ENCODE measurements around the gene PODN. TPM values are rescaled to one million over a fixed set of nuclear protein-coding genes. Genes with fewer than 3 reads are reported as not detected.

The PODN gene
- total RNA-seq, 3 donors from 2014 or later (not counting 1 experiment from before 2014, with no cell fraction given), result 8.8 to 13.2 (median 11.2) TPM

DNA sequence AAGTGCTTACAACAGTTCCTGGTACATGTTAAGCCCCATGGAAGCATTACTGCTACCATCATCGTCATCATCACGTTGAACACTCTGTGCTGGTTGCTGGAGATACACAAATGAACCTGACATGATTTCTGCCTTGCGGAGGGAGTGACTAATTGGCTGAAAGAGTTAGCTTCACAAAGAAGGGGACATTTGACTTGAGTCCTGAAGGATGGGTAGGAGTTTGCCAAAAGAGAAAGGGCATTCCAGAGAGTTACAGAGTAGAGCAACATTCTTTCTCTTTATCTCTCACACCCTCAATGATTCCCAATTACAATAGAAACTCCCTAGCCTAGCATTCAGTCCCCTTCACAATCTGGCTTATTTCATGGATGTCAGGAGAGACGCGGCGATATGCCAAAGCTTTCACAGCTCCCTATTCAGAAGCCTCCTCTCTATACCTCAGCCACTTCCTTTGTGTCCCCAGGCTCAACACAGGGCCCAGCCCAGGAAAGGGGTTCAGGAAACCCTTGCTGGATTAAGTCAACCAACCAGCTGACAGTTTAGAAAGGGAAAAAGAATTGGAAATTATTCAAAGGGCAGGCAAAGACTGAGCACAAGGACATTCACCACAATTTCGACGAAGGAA, 42.4 kb downstream of the PODN start:
- DNase-seq (no peak), ATAC-seq (no peak)
- Histone ChIP-seq H3K27ac (ENCODE audit: low read length) (no peak overlapping the region), H3K4me3 (ENCODE audit: low read length) (no peak overlapping the region), H3K9me3 (ENCODE audit: control insufficient read depth, insufficient read depth, low read length) (no peaks in the 10 kb centered on the region), H3K27me3 (ENCODE audit: control insufficient read depth, insufficient read depth, low read length) (no peaks in the 10 kb centered on the region), H3K36me3 (ENCODE audit: control insufficient read depth, insufficient read depth, low read length) (no peaks in the 10 kb centered on the region), H3K4me1 (ENCODE audit: control insufficient read depth, insufficient read depth, low read length) (peaks cover 28% of the 10 kb centered on the region)
- no peaks in the 10 kb centered on the region for H3K9me3 Mint-ChIP-seq
- H3K36me3 Mint-ChIP-seq, result no peaks in the 10 kb centered on the region
- TF ChIP-seq, protein P1, sequence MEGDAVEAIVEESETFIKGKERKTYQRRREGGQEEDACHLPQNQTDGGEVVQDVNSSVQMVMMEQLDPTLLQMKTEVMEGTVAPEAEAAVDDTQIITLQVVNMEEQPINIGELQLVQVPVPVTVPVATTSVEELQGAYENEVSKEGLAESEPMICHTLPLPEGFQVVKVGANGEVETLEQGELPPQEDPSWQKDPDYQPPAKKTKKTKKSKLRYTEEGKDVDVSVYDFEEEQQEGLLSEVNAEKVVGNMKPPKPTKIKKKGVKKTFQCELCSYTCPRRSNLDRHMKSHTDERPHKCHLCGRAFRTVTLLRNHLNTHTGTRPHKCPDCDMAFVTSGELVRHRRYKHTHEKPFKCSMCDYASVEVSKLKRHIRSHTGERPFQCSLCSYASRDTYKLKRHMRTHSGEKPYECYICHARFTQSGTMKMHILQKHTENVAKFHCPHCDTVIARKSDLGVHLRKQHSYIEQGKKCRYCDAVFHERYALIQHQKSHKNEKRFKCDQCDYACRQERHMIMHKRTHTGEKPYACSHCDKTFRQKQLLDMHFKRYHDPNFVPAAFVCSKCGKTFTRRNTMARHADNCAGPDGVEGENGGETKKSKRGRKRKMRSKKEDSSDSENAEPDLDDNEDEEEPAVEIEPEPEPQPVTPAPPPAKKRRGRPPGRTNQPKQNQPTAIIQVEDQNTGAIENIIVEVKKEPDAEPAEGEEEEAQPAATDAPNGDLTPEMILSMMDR (IDR thresholded peaks at IDR 0.05), result no peak
- H3K4me3 Mint-ChIP-seq, result no peak overlapping the region
- WGBS (ENCODE audit: insufficient coverage), result 65% methylated on average over 8 of the region's 8 CpGs
- intact Hi-C loops (cut with micrococcal nuclease), result no loop called here
- peaks cover 29 to 34% of the 10 kb centered on the region in 2 donors for H3K4me1 Mint-ChIP-seq
- no peaks in the 10 kb centered on the region for H3K27me3 Mint-ChIP-seq (ENCODE audit: low read depth in 2 of 2)
- peak overlapping the region; percentile 24 to 36 for H3K27ac Mint-ChIP-seq

DNA sequence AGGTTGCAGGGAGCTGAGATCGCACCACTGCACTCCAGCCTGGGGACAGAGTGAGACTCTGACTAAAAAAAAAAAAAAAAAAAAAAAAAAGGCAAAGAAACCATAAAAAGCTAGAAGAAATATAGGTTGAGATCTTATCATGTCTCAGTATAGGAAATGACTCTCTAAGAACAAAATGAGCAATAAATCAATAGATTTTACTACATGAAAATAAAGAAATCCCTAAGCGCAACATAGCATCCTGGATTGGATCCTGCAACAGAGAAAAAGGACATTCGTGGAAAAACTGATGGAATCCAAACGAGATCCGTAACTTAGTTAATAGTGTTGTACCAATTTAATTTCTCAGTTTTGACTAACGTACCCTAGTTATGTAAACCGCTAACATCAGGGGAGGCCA, 45.1 kb downstream of the PODN start:
- Histone ChIP-seq H3K4me1 (ENCODE audit: control insufficient read depth, insufficient read depth, low read length) (peaks cover 47% of the 10 kb centered on the region), H3K4me3 (ENCODE audit: low read length) (no peak overlapping the region), H3K36me3 (ENCODE audit: control insufficient read depth, insufficient read depth, low read length) (no peaks in the 10 kb centered on the region), H3K27ac (ENCODE audit: low read length) (no peak overlapping the region), H3K9me3 (ENCODE audit: control insufficient read depth, insufficient read depth, low read length) (no peaks in the 10 kb centered on the region), H3K27me3 (ENCODE audit: control insufficient read depth, insufficient read depth, low read length) (no peaks in the 10 kb centered on the region)
- peak overlapping the region; percentile 27 to 90 for H3K27ac Mint-ChIP-seq
- H3K4me1 Mint-ChIP-seq, result peaks cover 29 to 54% of the 10 kb centered on the region in 2 donors
- H3K9me3 Mint-ChIP-seq, result no peaks in the 10 kb centered on the region
- H3K4me3 Mint-ChIP-seq, result peak overlapping the region; percentile 69
- intact Hi-C loops (cut with micrococcal nuclease), result loop anchor here (2.0 to 5.0 kb wide), 2 partner anchors 30 to 75 kb away; no protein-coding TSS in a partner anchor
- no peaks in the 10 kb centered on the region for H3K36me3 Mint-ChIP-seq
- WGBS (ENCODE audit: insufficient coverage), result 91% methylated on average over 6 of the region's 7 CpGs
- TF ChIP-seq, protein P1 (IDR thresholded peaks at IDR 0.05), result no peak
- no peak for DNase-seq
- H3K27me3 Mint-ChIP-seq (ENCODE audit: low read depth in 2 of 2), result no peaks in the 10 kb centered on the region
- ATAC-seq, result peak in 1 of 3 donors; percentile 1

- Mint-ChIP-seq H3K4me1 (peaks cover 29 to 58% of the 10 kb centered on the region in 2 donors), H3K4me3 (peak overlapping the region; percentile 69), H3K27me3 (ENCODE audit: low read depth in 2 of 2) (no peaks in the 10 kb centered on the region), H3K36me3 (no peaks in the 10 kb centered on the region), H3K9me3 (no peaks in the 10 kb centered on the region), H3K27ac (peak overlapping the region; percentile 27 to 90)
- no peak for ATAC-seq
- TF ChIP-seq, protein P1 (IDR thresholded peaks at IDR 0.05), result no peak
- no peaks in the 10 kb centered on the region for H3K36me3 ChIP-seq (ENCODE audit: control insufficient read depth, insufficient read depth, low read length)
- intact Hi-C loops (cut with micrococcal nuclease), result loop anchor here (2.0 to 5.0 kb wide), 2 partner anchors 29 to 75 kb away; no protein-coding TSS in a partner anchor
- peak overlapping the region; percentile 20 for H3K27ac ChIP-seq (ENCODE audit: low read length)
- 57% methylated on average over 15 of the region's 15 CpGs for WGBS (ENCODE audit: insufficient coverage)
- H3K4me3 ChIP-seq (ENCODE audit: low read length), result no peak overlapping the region
- peak in 1 of 2 donors; percentile 13 for DNase-seq
- no peaks in the 10 kb centered on the region for H3K9me3 ChIP-seq (ENCODE audit: control insufficient read depth, insufficient read depth, low read length)
- peaks cover 47% of the 10 kb centered on the region for H3K4me1 ChIP-seq (ENCODE audit: control insufficient read depth, insufficient read depth, low read length)
- H3K27me3 ChIP-seq (ENCODE audit: control insufficient read depth, insufficient read depth, low read length), result no peaks in the 10 kb centered on the region
These were observed 45.7 kb downstream of the PODN start for GRCh38 chr1:53107570-53108322.

All from natural killer cell (primary cell).